ENCODE measurements around the gene OR4B1.
"Not testable (repeated sequence)": the region's sequence is repeated elsewhere in the genome, so short reads cannot be mapped to it uniquely, and the experiment has no call there.

Gene OR4B1

GRCh38 chr11:48172818-48173609 lies 43.6 kb upstream of the OR4B1 start:
- DNase-seq (ENCODE audit: low spot score) = peak; percentile 69
- TF ChIP-seq CTCF (IDR thresholded peaks at IDR 0.05; ENCODE audit: extremely low read depth, missing control alignments) = peak; percentile 76

DNA sequence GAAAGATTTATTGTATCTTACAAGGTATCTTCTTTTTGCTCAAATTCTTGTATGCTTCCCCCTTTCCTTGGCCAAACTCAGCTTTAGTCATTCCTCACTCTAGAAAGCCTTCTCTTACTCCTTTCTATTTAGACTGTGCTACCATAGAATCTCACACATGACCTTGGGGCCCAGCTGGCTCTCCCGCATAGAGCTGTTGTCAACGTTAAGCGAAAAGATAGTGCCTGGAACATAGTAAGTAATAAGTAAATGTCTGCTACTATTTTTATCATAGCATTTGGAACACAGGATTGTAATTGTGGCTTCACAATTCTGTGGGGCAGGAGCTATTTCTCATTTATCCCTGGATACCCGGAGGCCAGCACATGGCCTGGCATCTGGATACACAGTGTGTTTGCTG lies 38.9 kb upstream of the OR4B1 start:
- no peak for DNase-seq (ENCODE audit: low spot score)
- TF ChIP-seq CTCF (IDR thresholded peaks at IDR 0.05; ENCODE audit: extremely low read depth, missing control alignments) = no peak

GRCh38 chr11:48180627-48181026 lies 36.0 kb upstream of the OR4B1 start:
- no peak for DNase-seq (ENCODE audit: low spot score)
- no peak for TF ChIP-seq CTCF (IDR thresholded peaks at IDR 0.05; ENCODE audit: extremely low read depth, missing control alignments)

- TF ChIP-seq CTCF (IDR thresholded peaks at IDR 0.05; ENCODE audit: extremely low read depth, missing control alignments) = no peak
- no peak for DNase-seq (ENCODE audit: low spot score)
These were observed 33.6 kb upstream of the OR4B1 start for GRCh38 chr11:48182860-48183526.

DNA sequence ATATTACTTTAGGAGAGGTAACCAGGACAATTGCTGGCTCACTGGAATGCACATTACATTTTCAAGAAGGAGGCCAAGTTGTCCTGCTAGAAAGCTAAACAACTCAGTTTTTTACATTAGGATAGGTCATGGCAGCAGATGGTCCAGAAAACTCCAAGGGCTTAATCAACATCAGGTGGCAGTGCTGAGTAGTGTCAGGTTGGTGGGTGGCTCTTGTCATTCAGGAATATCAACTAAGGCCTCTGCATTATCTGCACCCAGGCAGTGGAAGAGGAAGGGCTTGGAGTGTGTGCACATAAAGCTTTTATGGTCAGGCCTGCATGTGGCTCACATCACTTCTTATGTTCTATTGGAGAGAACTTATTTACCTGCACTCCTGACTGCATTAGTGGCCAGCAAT lies 32.2 kb upstream of the OR4B1 start:
- DNase-seq (ENCODE audit: low spot score) = no peak
- no peak for TF ChIP-seq CTCF (IDR thresholded peaks at IDR 0.05; ENCODE audit: extremely low read depth, missing control alignments)

DNA sequence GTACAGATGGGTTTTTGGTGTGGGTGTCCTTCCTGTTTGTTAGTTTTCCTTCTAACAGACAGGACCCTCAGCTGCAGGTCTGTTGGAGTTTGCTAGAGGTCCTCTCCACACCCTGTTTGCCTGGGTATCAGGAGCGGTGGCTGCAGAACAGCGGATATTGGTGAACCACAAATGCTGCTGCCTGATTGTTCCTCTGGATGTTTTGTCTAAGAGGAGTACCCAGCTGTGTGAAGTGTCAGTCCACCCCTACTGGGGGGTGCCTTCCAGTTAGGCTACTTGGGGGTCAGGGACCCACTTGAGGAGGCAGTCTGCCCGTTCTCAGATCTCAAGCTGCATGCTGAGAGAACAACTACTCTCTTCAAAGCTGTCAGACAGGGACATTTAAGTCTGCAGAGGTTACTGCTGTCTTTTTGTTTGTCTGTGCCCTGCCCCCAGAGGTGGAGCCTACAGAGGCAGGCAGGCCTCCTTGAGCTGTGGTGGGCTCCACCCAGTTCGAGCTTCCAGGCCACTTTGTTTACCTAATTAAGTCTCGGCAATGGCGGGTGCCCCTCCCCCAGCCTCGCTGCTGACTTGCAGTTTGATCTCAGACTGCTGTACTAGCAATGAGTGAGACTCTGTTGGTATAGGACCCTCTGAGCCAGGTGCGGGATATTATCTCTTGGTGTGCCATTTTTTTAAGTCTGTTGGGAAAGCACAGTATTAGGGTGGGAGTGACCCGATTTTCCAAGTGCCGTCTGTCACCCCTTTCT lies 25.5 kb upstream of the OR4B1 start:
- not testable (repeated sequence) for DNase-seq (ENCODE audit: low spot score)

- TF ChIP-seq CTCF (IDR thresholded peaks at IDR 0.05; ENCODE audit: extremely low read depth, missing control alignments) = no peak
- DNase-seq (ENCODE audit: low spot score) = no peak
These were observed 22.7 kb upstream of the OR4B1 start for GRCh38 chr11:48193876-48194275.
